ENCODE data around the gene TENM4.

- TF ChIP-seq, protein P1, sequence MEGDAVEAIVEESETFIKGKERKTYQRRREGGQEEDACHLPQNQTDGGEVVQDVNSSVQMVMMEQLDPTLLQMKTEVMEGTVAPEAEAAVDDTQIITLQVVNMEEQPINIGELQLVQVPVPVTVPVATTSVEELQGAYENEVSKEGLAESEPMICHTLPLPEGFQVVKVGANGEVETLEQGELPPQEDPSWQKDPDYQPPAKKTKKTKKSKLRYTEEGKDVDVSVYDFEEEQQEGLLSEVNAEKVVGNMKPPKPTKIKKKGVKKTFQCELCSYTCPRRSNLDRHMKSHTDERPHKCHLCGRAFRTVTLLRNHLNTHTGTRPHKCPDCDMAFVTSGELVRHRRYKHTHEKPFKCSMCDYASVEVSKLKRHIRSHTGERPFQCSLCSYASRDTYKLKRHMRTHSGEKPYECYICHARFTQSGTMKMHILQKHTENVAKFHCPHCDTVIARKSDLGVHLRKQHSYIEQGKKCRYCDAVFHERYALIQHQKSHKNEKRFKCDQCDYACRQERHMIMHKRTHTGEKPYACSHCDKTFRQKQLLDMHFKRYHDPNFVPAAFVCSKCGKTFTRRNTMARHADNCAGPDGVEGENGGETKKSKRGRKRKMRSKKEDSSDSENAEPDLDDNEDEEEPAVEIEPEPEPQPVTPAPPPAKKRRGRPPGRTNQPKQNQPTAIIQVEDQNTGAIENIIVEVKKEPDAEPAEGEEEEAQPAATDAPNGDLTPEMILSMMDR (IDR thresholded peaks at IDR 0.05), result no peak
- TF ChIP-seq POLR2A (IDR thresholded peaks at IDR 0.05), result no peak
Observed at GRCh38 chr11:79220171-79220570, 220.7 kb downstream of the TENM4 start.
